WTC11 (cell line): ENCODE measurements around the gene GPS2. TPM values are rescaled to one million over a fixed set of nuclear protein-coding genes. Genes with fewer than 3 reads are reported as not detected.

Experiments used
- ATAC-seq: fragments of 200-7000 bp; cut with Tn5 transposase; 2 replicates; pipeline ENCODE4 v1.10.0; 2021; ENCODE audit warnings: mild to moderate bottlenecking, moderate library complexity
- CTCF ChIA-PET: fragments of 300-600 bp; sonication (Branson Sonifier 250); formaldehyde crosslinking; loops from one replicate; lab custom pipeline; 2021; ENCODE audit warnings: antibody characterized with exemption; lab: Charles Lee
- POLR2A ChIA-PET: fragments of 350-600 bp; sonication (Branson Sonifier 250); formaldehyde crosslinking; loops from one replicate; lab custom pipeline; 2021; ENCODE audit warnings: antibody characterized with exemption; lab: Charles Lee
- DNase-seq: peaks from one replicate; pipeline ENCODE4 v3.0.0; 2021; ENCODE audit warnings: low spot score
- H3K27ac Mint-ChIP-seq: 2 replicates; pipeline ENCODE4 v1.8.0; 2021; ENCODE audit warnings: mixed read lengths
- H3K27me3 Mint-ChIP-seq: 2 replicates; pipeline ENCODE4 v1.8.0; 2021; ENCODE audit warnings: low read depth, mild to moderate bottlenecking, moderate library complexity, mixed read lengths
- H3K36me3 Mint-ChIP-seq: 2 replicates; pipeline ENCODE4 v1.8.0; 2021; ENCODE audit warnings: mixed read lengths
- H3K4me1 Mint-ChIP-seq: 2 replicates; pipeline ENCODE4 v1.8.0; 2022; ENCODE audit warnings: mixed read lengths
- H3K4me3 Mint-ChIP-seq: 2 replicates; pipeline ENCODE4 v1.8.0; 2021; ENCODE audit warnings: mild to moderate bottlenecking, moderate library complexity, mixed read lengths
- H3K9me3 Mint-ChIP-seq: 2 replicates; pipeline ENCODE4 v1.8.0; 2021; ENCODE audit warnings: mixed read lengths
- CBFB ChIP-seq: sonication (generic); formaldehyde crosslinking; IDR thresholded peaks from 2 replicates; pipeline ENCODE4 v1.8.1; 2022; ENCODE audit warnings: mild to moderate bottlenecking, low read depth, missing genetic modification reagents
- E2F5 ChIP-seq: sonication (generic); formaldehyde crosslinking; IDR thresholded peaks from 2 replicates; pipeline ENCODE4 v1.8.1; 2022; ENCODE audit warnings: mild to moderate bottlenecking, moderate library complexity, missing genetic modification reagents
- FOXJ3 ChIP-seq: sonication (generic); formaldehyde crosslinking; IDR thresholded peaks from 2 replicates; pipeline ENCODE4 v1.9.0; 2021; ENCODE audit warnings: missing genetic modification reagents, mild to moderate bottlenecking, borderline replicate concordance
- FOXK1 ChIP-seq: sonication (generic); formaldehyde crosslinking; IDR thresholded peaks from 2 replicates; pipeline ENCODE4 v1.8.0; 2022; ENCODE audit warnings: mild to moderate bottlenecking, moderate library complexity, missing genetic modification reagents
- FOXP4 ChIP-seq: sonication (generic); formaldehyde crosslinking; IDR thresholded peaks from 2 replicates; pipeline ENCODE4 v1.8.0; 2022; ENCODE audit warnings: mild to moderate bottlenecking, missing genetic modification reagents
- GABPB1 ChIP-seq: sonication (generic); formaldehyde crosslinking; IDR thresholded peaks from 2 replicates; pipeline ENCODE4 v1.8.1; 2023; ENCODE audit warnings: mild to moderate bottlenecking, missing genetic modification reagents
- IRF1 ChIP-seq: sonication (generic); formaldehyde crosslinking; IDR thresholded peaks from 2 replicates; pipeline ENCODE4 v1.8.0; 2023; ENCODE audit warnings: missing genetic modification reagents
- IRF2 ChIP-seq: sonication (generic); formaldehyde crosslinking; IDR thresholded peaks from 2 replicates; pipeline ENCODE4 v1.8.0; 2022; ENCODE audit warnings: low read depth, missing genetic modification reagents, borderline replicate concordance
- JAZF1 ChIP-seq: fragments of 250-450 bp; sonication (Bioruptor Pico); IDR thresholded peaks from 2 replicates; pipeline ENCODE4 v1.9.0; 2021; ENCODE audit warnings: moderate library complexity, mild to moderate bottlenecking, inconsistent platforms
- MAX ChIP-seq: sonication (generic); formaldehyde crosslinking; IDR thresholded peaks from 2 replicates; pipeline ENCODE4 v1.8.0; 2022; ENCODE audit warnings: mild to moderate bottlenecking, missing genetic modification reagents
- PREB ChIP-seq: sonication (generic); formaldehyde crosslinking; IDR thresholded peaks from 2 replicates; pipeline ENCODE4 v1.8.1; 2022; ENCODE audit warnings: mild to moderate bottlenecking, missing genetic modification reagents, moderate library complexity, borderline replicate concordance
- SMAD3 ChIP-seq: sonication (generic); formaldehyde crosslinking; IDR thresholded peaks from 2 replicates; pipeline ENCODE4 v1.8.0; 2022; ENCODE audit warnings: missing genetic modification reagents, mild to moderate bottlenecking, borderline replicate concordance
- SMAD4 ChIP-seq: sonication (generic); formaldehyde crosslinking; IDR thresholded peaks from 2 replicates; pipeline ENCODE4 v1.8.0; 2022; ENCODE audit warnings: mild to moderate bottlenecking, missing genetic modification reagents
- ZBTB21 ChIP-seq: sonication (generic); formaldehyde crosslinking; IDR thresholded peaks from 2 replicates; pipeline ENCODE4 v1.8.1; 2023; ENCODE audit warnings: mild to moderate bottlenecking, missing genetic modification reagents, borderline replicate concordance
- ZMAT4 ChIP-seq: fragments of 250-450 bp; sonication (Bioruptor Pico); IDR thresholded peaks from 2 replicates; pipeline ENCODE4 v1.9.0; 2021; ENCODE audit warnings: mild to moderate bottlenecking
- ZNF317 ChIP-seq: sonication (generic); formaldehyde crosslinking; IDR thresholded peaks from 2 replicates; pipeline ENCODE4 v1.8.1; 2023; ENCODE audit warnings: low read depth, mild to moderate bottlenecking, moderate library complexity, missing genetic modification reagents, borderline replicate concordance
- ZNF416 ChIP-seq: fragments of 250-450 bp; sonication (Bioruptor Pico); IDR thresholded peaks from 2 replicates; pipeline ENCODE4 v1.9.0; 2021; ENCODE audit warnings: mild to moderate bottlenecking, inconsistent platforms
- ZNF425 ChIP-seq: fragments of 250-450 bp; sonication (Bioruptor Pico); conservative IDR thresholded peaks from 2 replicates; pipeline ENCODE4 v1.9.0; 2021; ENCODE audit warnings: mild to moderate bottlenecking
- ZNF671 ChIP-seq: fragments of 250-450 bp; sonication (Bioruptor Pico); IDR thresholded peaks from 2 replicates; pipeline ENCODE4 v1.8.0; 2021; ENCODE audit warnings: mild to moderate bottlenecking
- total RNA-seq: library from RNA; stranded (reverse); gene quantifications from 3 replicates; pipeline ENCODE4 v1.2.3, GENCODE V29; 2021

The GPS2 gene
- total RNA-seq, 1 experiment from 2014 or later = 55.9 TPM

GRCh38 chr17:7317161-7317803 is 2.1 kb upstream of the GPS2 start:
- Mint-ChIP-seq H3K9me3 (no peaks in the 10 kb centered on the region), H3K4me3 (no peak overlapping the region), H3K27ac (no peak overlapping the region; the same call in 1 of the 2 replicates), H3K36me3 (peaks cover 47% of the 10 kb centered on the region), H3K27me3 (no peaks in the 10 kb centered on the region), H3K4me1 (peaks cover 16% of the 10 kb centered on the region)
- POLR2A ChIA-PET = interaction anchor here (1.1 kb wide), 1 partner anchor 37 kb away, joined by 4 read pairs; no protein-coding TSS in a partner anchor
- no peak for ATAC-seq
- TF ChIP-seq FOXJ3 (CRISPR knock-in tag) (no peak), SMAD4 (CRISPR knock-in tag) (no peak), IRF1 (CRISPR knock-in tag) (no peak), SMAD3 (CRISPR knock-in tag) (no peak), JAZF1 (no peak), ZBTB21 (CRISPR knock-in tag) (no peak), ZNF317 (no peak), ZNF416 (no peak), CBFB (CRISPR knock-in tag) (no peak), ZNF425 (CRISPR knock-in tag) (no peak), ZNF671 (CRISPR knock-in tag) (no peak), E2F5 (CRISPR knock-in tag) (no peak), FOXP4 (CRISPR knock-in tag) (no peak), ZMAT4 (CRISPR knock-in tag) (no peak), GABPB1 (CRISPR knock-in tag) (no peak), FOXK1 (CRISPR knock-in tag) (no peak), PREB (CRISPR knock-in tag) (no peak), MAX (CRISPR knock-in tag) (no peak), IRF2 (no peak)
- TF ChIP-seq, all 79 proteins: peak for 0
- no peak for DNase-seq
- CTCF ChIA-PET = no interaction called here
